CD4-positive, alpha-beta T cell treated with Interleukin-4 for 4 hours (primary cell): Measurements from ENCODE around the gene METTL25B.
A peak's percentile ranks its signal among the peaks of the same experiment; 100 is the strongest.
"Not testable (repeated sequence)": the region's sequence is repeated elsewhere in the genome, so short reads cannot be mapped to it uniquely, and the experiment has no call there.

ENCODE experiments used
- DNase-seq: peaks from one replicate; pipeline ENCODE4 v3.0.0-alpha.2; 2020

The METTL25B gene

DNA sequence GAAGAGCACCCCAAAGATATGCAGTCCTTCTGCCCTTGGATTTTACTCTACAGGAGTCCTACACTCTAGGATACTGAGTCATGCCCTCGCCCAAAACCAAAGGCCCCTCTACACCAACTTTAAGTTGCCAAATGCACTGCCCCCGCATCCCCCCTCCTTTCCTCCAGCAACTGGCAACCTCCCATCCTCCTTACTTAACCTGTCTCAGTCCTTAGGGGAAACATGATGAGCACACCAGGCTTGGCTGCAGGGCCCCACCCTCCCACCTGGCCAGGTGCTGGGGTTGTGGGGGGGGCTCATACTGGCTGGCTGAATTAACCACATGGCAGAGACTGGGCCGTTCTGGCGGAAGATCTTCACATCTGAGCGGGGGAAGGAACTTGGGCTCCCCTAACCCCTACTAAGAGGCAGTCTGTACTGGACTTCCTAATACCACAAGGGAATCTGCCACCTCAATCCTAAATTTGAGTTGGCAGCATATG, 22.0 kb downstream of the METTL25B start:
- DNase-seq = peak; percentile 55

DNA sequence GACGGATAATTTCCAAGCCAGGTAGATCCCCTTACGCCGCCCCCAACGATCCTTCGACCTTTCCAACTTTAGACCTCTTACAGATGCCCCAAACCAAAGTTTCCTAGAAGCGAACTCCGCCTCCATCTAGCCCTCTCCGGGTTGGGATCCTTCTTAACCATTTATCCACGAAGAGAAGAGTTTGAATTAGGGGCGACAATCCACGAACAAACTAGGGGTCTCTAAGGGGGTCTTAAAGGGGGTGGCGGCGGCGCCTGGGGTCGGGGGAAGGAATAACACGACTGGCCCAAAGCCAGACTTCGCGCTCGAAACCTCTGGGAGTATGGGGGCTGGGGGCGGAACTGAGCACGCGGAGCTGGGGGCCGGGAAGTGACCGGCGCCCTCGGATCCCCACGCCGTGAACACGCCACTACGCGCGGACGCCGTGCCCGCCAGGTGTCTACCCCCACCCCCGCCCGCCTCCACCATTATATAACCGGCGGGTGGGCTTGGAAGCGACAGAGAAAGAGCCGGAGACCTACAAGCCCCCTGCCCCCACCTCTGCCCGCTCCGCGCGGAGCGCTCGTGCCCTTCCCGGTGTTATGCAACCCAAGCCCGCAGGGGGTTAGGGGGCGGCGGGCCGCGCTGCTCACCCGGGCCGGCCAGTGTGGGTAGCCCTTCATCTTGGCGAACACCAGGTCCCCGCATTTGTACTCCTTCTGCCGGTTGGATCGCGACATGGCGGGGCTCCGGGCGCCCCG, 22.6 kb downstream of the METTL25B start:
- DNase-seq = no peak

DNA sequence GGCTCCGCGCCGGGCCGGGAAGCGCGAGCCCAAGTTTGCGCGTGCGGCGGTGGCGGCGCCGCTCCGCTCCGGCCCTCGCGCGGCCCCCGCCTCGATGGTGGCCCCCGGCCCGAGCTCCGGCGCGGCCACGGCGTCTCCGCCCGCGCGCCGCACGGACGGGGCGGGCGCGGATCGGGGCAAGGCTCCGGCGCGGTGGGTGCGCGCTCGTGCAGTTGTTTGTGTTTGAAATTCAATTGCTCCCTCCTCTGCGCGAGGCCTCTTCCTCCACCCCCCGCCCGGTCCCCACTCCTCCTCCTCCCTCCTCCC, 23.1 kb downstream of the METTL25B start, which contains the start of gene HDGF:
Gene HDGF, minus strand, starts transcription at position 225 of the 306 bp plus-strand sequence. CDS start 246 bp downstream, outside the sequence.
- DNase-seq = no peak

DNA sequence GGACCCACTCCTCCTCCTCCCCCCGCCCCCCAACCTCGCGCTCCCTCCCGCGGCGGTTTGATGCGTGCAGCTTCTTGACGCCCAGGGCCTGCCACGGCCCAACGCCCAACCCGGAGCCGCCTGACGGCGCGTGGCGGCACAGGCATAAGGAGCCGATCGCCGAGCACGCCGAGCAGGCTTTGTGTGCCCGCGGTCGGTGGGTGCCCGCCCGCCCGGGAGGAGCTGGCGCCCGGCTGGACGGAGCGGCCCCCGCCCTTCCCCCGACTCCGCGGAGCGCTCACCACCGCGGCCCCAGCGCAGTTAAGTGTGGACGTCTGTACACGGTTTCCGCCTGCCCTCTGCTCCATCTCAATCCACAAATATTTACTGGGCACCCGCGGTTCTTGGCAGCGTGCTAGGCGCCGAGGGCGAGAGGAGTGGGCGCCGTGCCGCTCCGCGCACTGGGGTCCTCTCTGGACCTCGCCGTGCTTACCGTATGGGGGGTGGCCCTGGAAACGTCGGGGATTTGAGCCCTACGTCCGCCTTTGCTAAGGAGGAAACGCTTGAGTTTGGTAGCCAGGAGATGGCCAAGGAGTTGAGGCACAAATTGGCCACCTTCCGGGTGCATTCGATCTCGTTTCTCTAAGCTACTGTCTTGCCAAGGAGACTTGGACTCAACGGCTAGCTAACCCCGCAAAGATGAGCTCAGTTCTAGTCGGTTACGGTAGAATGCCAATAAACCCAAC, 23.6 kb downstream of the METTL25B start:
- DNase-seq = peak; percentile 97

DNA sequence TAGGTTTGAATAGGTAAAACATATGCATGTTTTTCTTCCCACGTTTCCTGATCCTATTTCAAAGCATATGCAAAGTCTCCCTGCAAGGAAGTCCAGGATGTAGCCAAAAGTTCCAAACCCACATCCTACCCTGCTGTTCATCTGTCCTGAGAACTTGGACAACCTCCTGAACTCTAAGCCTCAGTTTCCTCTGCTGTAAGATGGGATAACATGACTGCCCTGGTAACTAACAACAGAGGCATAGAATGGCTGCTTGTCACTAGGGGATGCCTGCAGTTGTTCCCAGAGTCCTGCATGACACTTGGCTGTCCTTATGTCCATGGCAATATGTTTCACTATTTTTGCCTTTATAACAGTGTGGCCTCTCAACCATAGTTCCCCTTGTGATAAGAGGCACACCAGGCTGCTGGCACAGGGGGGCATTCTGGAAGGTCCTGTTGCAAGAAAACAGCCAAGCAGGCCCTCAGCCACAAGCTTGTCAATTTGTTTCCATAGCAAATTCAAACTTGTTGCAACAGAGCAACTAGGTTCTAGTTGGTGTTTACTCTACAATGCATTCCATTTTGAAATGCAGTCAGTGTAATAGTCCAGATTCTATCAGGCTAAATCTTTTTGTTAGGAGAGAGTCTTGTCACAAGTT, 24.7 kb downstream of the METTL25B start:
- no peak for DNase-seq

DNA sequence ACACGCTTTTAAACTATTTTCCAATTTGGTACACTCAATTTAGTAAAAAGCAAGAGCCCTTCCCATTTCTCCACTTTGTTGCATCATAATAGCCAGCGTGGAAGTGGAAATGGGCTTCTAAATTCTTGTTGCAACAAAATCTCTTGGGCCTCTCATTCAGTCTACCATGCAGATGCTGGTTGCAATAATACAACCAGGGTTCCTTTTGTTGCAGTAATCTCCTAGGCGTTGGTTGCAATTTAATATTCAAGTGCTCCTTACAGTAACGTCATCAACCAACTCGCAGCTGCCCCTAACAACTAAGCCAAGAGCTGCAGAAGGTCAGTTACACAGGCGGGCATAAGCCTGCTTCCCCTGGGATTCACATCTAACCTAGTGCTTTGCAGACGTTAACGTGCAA, 25.9 kb downstream of the METTL25B start:
- no peak for DNase-seq

DNA sequence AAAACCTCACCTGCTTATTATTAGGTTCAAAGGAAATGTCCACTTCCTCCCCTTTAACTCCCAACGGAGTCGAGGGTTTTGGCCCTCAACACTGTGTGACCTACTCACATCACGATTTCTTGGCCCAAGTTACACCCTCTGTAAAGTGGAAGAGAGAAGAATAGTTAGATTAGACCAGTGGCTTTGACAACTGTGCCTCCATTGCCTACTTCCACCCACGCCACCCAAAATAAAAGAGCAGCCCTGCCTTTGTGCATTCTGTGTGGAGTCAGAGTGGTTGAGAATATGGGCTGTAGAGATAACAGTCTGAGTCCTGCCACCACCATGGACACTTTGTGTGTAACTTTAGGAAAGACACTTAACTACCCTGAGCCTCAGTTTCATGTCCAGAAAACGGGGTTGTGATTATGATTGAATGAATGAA, 27.3 kb downstream of the METTL25B start:
- no peak for DNase-seq

DNA sequence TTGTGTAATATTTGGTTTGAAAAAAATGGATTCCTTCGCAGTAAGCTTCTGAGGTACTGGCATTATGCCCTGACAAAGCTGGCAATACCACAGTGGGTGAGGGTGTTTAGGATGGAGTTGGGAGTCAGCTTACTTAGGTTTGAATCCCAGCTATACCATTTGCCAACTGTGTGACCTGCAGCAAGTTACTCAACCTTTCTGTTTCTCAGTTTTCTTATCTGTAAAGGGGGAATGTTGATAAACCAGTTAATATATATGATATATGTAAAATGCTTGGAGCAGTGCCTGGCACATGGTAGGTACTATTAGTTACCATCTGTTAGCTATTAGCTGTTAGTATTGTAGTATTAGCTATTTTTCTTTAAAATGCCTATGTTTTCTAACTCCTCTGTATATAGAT, 28.1 kb downstream of the METTL25B start:
- DNase-seq = no peak

DNA sequence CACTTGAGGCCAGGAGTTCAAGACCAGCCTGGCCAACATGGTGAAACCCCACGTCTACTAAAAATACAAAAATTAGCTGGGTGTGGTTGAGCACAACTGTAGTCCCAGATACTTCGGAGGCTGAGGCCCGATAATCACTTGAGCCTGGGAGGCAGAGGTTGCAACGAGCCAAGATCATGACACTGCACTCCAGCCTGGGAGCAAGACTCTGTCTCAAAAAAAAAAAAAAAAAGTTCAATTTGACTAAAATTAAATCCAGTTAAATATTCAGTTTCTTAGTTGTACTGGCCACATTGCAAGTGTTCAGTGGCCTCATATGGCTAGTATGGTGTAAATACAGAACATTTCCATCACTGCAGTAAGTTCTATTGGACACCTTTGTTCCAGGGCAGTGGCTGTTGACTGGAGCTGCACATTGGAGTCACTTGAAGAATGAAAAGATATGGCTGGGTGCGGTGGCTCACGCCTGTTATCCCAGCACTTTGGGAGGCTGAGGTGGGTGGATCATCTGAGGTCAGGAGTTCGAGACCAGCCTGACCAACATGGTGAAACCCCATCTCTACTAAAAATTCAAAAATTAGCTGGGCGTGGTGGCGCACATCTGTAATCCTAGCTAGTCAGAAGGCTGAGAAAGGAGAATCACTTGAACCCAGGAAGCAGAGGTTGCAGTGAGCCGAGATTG, 29.4 kb downstream of the METTL25B start:
- DNase-seq = not testable (repeated sequence)

DNA sequence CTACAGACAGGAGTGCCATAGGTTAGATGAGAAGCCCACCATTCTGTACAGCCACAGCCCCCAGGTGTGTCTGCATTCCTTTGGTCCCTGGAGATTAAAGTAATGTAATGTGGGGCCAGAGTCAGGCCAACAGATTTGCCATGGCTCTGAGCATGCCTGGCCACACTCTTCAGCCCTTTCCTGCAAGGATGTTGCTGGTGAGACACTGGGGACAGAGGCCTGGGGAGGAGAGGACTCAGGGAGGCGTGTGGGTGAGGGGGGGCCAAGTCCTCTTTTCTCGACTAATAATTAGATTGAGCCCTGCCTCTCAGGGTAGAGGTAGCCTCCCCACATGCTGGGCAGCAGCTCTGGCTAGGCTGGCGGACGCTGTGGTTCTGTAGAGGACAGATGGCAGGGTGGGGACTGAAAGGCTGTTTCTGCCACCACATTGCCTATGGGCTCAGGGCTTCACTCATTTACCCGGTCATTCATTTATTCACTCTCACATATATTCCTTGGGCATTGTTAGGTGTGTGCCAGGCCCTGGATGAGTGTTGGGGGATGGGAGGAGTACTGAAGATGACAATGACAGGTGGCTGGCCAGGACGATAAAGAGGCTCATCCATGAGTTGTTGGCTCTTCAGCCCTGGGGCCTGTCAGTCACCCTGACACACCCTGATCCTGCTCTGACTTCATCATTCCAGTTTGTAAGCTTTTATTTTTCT, 32.0 kb downstream of the METTL25B start:
- no peak for DNase-seq

DNA sequence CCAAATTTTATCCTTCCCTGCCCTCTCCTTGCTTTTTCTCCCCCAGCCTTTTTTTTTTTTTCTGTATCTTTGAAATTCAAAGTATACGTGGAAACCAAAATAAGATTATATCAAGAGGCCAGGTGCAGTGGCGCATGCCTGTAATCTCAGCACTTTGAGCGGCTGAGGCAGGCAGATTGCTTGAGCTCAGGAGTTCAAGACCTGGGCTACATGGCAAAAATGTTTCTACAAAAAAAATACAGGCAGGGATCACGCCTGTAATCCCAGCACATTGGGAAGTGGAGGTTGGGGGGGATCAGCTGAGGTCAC, 32.5 kb downstream of the METTL25B start:
- no peak for DNase-seq

DNA sequence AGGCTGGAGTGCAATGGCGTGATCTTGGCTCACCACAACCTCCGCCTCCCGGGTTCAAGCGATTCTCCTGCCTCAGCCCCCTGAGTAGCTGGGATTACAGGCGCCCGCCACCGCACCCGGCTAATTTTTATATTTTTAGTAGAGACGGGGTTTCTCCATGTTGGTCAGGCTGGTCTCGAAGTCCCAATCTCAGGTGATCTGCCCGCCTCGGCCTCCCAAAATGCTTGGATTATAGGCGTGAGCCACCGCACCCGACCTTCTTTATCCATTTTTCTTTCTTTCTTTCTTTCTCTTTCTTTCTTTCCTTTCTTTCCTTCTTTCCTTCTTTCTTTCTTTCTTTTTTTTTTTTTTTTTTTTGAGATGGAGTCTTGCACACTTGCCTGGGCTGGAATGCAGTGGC, 36.9 kb downstream of the METTL25B start:
- not testable (repeated sequence) for DNase-seq

DNA sequence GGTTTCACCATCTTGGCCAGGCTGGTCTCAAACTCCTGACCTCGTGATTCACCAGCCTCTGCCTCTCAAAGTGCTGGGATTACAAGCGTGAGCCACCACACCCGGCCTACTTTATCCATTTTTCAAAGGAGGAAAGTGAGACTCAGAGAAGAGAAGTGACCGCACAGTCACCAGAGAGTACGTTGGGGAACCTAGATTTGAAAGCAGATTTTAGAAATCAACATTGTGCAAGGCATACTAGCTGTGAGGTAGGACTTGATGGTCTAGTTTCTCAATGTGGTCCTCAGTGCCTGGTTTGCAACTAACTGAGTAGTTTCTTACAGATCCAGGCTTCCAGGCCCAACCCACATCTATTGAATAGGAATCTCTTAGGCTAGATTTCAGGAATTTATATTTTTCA, 37.4 kb downstream of the METTL25B start:
- no peak for DNase-seq

DNA sequence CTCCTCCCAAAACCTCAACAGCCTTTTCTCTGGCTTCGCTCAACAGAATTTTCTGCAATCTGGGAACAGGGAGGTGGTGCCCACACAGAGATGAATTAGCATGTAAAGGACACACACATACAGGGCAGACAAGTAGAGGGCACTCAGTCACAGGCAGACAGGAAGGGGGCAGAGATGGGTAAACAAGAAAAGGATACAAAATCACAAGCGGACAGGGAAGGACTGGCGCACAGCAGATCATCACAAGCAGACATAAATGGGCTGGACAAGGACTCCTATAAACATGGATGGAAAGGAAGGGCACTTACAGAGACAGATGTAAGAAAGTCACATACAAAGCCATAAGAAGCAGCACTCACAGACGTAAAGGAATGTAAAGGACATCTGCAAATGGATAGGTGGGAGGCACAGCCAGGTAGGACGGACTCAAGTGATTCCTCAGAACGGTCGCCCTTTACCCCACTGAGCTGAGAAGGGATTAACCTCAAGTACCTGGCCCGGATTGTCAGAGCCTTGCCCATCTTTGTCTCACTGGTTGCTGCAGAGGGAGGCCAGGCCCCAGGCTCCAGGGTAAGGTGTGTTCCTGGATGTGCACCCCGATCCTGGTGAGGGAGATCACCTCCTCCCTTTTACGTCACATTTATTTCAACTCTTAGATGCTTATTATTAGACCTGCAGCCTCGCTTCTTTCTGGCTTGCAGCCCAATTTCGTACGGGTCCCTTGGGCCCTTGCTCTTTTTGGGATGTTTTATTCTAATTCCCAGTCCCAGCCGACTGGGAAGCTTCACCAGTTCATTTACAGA, 38.2 kb downstream of the METTL25B start:
- DNase-seq = no peak

DNA sequence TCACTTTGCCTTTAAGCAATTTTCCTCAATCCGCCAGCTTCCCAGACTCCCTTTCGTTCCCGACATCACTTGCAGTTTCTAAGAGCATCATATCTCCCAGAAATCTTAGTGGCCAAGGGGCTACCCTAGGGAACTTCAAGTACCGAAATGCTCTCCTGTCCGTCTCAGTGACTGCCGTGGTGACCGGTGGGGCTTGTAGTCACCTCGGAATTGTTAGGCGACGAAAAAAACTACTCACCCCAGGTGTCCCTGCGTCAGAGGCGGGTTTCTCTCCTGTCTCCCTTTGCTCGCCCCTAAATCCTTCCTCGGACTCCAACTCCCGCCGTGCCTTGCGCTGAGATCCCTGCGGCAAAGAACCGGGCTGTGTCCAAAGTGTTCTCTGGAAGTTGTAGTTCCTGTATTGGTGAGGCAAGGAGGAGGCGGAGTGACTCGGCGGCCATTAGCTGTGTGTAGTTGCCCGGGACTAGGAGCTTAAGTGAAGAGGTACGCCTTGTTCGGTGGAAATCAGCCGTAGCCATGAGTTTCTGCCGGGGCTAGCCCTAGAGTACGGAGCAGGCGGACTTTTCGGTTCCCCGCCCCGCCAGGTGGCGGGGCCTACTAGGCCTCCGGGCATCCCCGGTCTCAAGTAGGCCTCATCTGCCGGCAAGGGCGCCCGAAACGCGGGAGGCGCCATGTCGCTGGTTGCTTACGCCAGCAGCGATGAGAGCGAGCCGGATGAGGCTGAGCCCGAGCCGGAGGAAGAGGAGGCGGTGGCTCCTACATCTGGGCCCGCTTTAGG, 39.0 kb downstream of the METTL25B start, which contains the start of gene PRCC:
Gene PRCC, plus strand, starts transcription at position 435 of the 778 bp plus-strand sequence. Its CDS starts 237 bp downstream, at position 672.
- DNase-seq = peak; percentile 100

DNA sequence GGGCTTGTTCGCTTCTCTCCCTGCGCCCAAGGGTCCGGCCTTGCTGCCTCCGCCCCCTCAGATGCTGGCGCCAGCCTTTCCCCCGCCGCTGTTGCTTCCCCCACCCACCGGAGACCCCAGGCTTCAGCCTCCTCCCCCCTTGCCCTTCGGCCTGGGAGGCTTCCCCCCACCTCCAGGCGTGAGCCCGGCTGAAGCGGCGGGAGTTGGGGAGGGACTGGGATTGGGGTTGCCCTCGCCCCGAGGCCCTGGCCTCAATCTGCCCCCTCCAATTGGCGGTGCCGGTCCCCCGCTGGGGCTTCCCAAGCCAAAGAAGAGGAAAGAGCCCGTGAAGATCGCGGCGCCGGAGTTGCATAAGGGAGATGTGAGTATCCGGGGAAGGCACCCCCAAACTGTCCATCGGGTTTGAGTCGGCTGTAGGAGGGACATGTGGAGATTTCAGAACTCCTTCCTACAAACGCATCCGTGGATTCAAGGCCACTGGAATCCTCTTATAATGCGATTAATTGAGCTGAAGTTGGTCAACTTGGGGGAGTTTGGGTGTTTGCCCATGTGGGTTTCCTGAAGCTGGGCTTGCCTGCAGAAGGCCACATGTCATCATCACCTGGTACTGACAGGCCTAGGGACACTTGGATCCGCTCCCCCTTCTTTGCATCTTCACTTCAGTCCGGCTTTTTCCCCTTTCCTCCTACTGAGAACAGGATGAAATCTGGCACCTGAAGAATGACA, 39.8 kb downstream of the METTL25B start:
- DNase-seq = no peak

DNA sequence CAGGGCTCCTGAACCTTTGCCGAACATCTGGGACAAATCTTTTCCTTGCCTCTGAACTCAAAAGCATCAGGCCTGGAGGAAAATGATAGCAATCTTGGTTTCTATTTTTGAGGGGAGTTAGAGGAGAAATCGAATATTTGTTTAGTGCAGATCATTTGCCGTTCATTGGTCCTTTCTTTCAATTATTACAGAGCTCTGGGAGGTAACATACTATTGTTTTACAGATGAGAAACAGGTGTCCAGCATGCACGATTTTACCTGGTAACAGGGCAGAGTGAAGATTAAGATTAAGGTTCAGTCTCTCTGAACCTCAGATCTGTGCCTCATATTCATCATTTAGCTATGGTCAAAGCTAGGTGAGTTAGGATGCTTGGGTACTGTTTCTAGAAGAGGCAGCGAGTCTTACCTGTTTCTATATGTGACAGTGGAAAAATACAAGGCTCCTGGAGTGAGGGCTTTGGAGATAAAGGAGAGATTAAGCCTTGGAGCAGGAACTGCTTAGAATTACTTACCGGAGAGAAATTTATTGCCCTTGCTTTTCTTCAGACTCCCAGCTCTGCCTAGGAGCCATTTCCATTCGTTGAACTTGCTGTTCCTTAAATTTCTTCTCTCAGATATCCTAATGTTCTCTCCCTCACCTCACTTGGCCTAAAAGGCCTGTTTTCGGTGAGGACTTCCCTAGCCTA, 40.5 kb downstream of the METTL25B start:
- no peak for DNase-seq

DNA sequence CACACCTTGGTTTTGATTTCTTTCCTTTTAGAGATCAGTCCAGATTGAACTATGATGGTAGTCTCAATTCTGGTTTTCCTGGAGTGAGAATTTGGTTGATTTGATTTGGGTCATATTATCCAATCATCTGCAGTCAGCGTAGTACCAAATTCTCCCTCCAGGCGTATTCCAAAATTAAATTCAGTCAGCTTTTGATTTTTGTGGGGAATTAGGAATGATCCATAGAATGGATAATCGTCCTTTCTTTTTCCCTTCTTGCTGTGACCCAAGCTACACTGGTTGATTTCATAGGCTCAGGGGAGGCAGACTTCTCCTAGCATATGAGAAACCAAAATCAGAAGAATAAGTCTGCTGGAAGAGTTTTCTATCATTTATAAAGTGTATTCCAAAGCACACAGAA, 44.0 kb downstream of the METTL25B start:
- DNase-seq = no peak

DNA sequence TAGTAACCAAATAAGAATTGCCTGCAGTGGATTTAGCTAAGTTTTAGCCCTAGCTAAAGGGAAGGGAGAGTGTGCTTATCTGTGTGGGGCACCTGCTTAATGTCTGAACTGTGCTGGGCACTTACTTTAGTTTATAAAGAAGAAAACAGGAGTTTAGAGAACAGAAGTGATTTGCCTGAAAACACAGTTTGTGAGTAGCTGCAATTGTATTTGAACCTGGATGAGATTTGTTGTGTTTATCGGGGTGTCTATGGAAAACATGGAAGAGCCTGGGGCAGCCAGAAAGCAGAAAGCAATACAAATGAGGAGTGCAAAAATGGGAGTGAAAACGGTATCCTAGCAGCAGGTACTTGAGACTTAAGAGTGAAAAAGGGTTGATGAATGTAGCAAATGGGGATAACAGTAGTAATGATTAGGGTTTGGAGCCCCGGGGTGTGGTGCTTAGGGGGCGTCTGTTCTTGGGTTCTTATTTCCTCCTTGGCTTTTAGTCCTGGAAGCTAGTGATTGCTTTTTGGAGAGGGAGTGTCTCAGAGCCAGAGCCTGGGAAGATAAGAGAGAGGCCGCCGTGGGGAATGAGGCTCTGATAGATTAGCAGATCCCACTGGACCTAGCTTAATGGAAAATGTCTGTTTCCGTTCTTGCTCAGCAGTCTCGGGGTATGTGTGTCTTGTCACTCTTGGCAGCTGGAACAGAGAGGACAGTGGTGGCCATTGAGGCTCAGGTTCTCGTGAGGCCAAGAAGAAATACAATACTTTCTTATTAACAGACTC, 44.6 kb downstream of the METTL25B start:
- no peak for DNase-seq
